WI38 (cell line): ENCODE data around the gene DIO3.

ENCODE experiments used
- H3K4me3 ChIP-seq: 2 replicates; pipeline ENCODE4 v1.5.1; 2011; ENCODE audit warnings: low read depth, mild to moderate bottlenecking, control low read depth, low read length
- CTCF ChIP-seq: IDR thresholded peaks from 2 replicates; pipeline ENCODE4 v1.5.1; 2012; ENCODE audit warnings: low read depth, mild to moderate bottlenecking, control low read depth, low read length

Gene DIO3

GRCh38 chr14:101604935-101605780, 43.9 kb downstream of the DIO3 start:
- no peak for TF ChIP-seq CTCF
- H3K4me3 ChIP-seq: no peak overlapping the region

- TF ChIP-seq CTCF: no peak
- H3K4me3 ChIP-seq: no peak overlapping the region
These were observed 44.5 kb downstream of the DIO3 start for GRCh38 chr14:101605836-101606235.
